SKM-1 treated with dmso at 0.1 percent for 144 hours (cell line): Measurements from ENCODE around the gene CFAP57.

Experiments used
- DNase-seq: peaks from one replicate; lab custom pipeline; 2025; ENCODE audit not compliant: unreplicated experiment; lab: John Stamatoyannopoulos, UW

Gene CFAP57

GRCh38 chr1:43275826-43276620, 103.9 kb downstream of the CFAP57 start:
- DNase-seq: no peak

- no peak for DNase-seq
Measured at GRCh38 chr1:43276673-43277072, 104.5 kb downstream of the CFAP57 start.

- no peak for DNase-seq
Measured at GRCh38 chr1:43277116-43277876, 105.2 kb downstream of the CFAP57 start.

- DNase-seq: no peak
Measured at GRCh38 chr1:43279161-43279560, 107.0 kb downstream of the CFAP57 start.

GRCh38 chr1:43279666-43280065, 107.5 kb downstream of the CFAP57 start:
- DNase-seq: no peak

- DNase-seq: no peak
Measured at GRCh38 chr1:43280692-43281091, 108.6 kb downstream of the CFAP57 start.

GRCh38 chr1:43282220-43283195, 110.4 kb downstream of the CFAP57 start:
- DNase-seq: no peak

GRCh38 chr1:43284065-43284464, 111.9 kb downstream of the CFAP57 start:
- DNase-seq: no peak

GRCh38 chr1:43284546-43285110, 112.5 kb downstream of the CFAP57 start:
- DNase-seq: no peak

- no peak for DNase-seq
Measured at GRCh38 chr1:43285269-43285990, 113.3 kb downstream of the CFAP57 start, which contains the start of gene C1orf210. TSS of gene C1orf210 (minus strand) at chr1:43285581. CDS start at chr1:43283270, 2,311 bp downstream.

- DNase-seq: no peak
Measured at GRCh38 chr1:43286115-43286514, 114.0 kb downstream of the CFAP57 start.

GRCh38 chr1:43286533-43286932, 114.4 kb downstream of the CFAP57 start:
- no peak for DNase-seq

- DNase-seq: no peak
Measured at GRCh38 chr1:43288058-43288784, 116.1 kb downstream of the CFAP57 start.

- no peak for DNase-seq
Measured at GRCh38 chr1:43288785-43289706, 116.9 kb downstream of the CFAP57 start.

- DNase-seq: no peak
Measured at GRCh38 chr1:43292216-43292615, 120.1 kb downstream of the CFAP57 start.

GRCh38 chr1:43292679-43293078, 120.5 kb downstream of the CFAP57 start:
- no peak for DNase-seq

- no peak for DNase-seq
Measured at GRCh38 chr1:43293176-43293575, 121.0 kb downstream of the CFAP57 start.
